Measurements from ENCODE around the gene EHHADH. TPM values are rescaled to one million over a fixed set of nuclear protein-coding genes. Genes with fewer than 3 reads are reported as not detected.
A peak's percentile ranks its signal among the peaks of the same experiment; 100 is the strongest.

The EHHADH gene
- total RNA-seq, 1 donor from 2014 or later, result 5.9 TPM

DNA sequence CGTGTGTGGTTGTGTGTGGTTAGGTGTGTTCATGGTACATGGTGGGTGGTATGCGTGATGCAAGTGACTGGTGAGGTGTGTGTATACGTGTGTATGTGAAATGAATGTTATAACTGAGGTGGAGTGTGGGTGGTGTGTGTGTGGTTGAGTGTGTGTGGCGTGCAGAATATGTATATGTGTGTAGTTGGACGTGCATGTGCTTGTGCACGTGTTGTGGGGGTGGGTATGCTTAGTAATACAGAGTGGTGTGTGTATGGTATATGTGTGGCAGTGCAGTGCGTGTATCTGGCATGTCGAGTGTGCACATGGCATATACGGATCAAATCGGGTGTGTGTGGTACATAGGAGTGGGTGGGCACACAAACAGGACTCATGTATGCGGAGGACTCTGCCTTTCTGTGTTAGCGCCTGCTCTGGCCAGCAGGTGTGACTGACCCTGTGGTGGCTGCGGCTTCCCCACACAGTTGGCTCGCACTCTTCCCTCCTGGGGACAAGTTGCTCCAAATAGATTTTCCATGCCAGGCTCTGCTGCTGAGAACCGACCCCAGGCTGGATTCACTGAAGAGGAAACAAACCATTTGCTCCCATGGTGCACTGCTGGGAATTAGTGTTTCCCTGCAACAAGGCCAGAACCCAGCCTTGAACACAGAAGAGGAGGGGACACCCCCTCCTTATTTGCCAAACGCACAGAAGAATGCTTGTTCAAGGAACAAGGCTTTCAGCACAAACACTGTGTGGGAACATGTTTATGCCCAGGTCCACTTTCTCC is 99.8 kb downstream of the EHHADH start:
- no peak for DNase-seq (ENCODE audit: low read depth)
- Histone ChIP-seq H3K27me3 (ENCODE audit: control insufficient read depth, insufficient read depth, low read length) (peaks cover 31% of the 10 kb centered on the region), H3K36me3 (ENCODE audit: control insufficient read depth, insufficient read depth, low read length) (no peaks in the 10 kb centered on the region), H3K4me3 (ENCODE audit: low read depth, low read length) (no peak overlapping the region)
- TF ChIP-seq, protein P1, sequence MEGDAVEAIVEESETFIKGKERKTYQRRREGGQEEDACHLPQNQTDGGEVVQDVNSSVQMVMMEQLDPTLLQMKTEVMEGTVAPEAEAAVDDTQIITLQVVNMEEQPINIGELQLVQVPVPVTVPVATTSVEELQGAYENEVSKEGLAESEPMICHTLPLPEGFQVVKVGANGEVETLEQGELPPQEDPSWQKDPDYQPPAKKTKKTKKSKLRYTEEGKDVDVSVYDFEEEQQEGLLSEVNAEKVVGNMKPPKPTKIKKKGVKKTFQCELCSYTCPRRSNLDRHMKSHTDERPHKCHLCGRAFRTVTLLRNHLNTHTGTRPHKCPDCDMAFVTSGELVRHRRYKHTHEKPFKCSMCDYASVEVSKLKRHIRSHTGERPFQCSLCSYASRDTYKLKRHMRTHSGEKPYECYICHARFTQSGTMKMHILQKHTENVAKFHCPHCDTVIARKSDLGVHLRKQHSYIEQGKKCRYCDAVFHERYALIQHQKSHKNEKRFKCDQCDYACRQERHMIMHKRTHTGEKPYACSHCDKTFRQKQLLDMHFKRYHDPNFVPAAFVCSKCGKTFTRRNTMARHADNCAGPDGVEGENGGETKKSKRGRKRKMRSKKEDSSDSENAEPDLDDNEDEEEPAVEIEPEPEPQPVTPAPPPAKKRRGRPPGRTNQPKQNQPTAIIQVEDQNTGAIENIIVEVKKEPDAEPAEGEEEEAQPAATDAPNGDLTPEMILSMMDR (IDR thresholded peaks at IDR 0.05; ENCODE audit: insufficient read depth, low read length, poor library complexity, severe bottlenecking), result no peak

GRCh38 chr3:185153171-185153771 is 100.6 kb downstream of the EHHADH start:
- Histone ChIP-seq H3K4me3 (ENCODE audit: low read depth, low read length) (peak overlapping the region; percentile 42), H3K36me3 (ENCODE audit: control insufficient read depth, insufficient read depth, low read length) (no peaks in the 10 kb centered on the region), H3K27me3 (ENCODE audit: control insufficient read depth, insufficient read depth, low read length) (peaks cover 28% of the 10 kb centered on the region)
- TF ChIP-seq, protein P1 (IDR thresholded peaks at IDR 0.05; ENCODE audit: insufficient read depth, low read length, poor library complexity, severe bottlenecking), result no peak
- DNase-seq (ENCODE audit: low read depth), result no peak

GRCh38 chr3:185152410-185153170 is 101.3 kb downstream of the EHHADH start, which contains the start of gene C3orf70:
Gene C3orf70, minus strand, starts transcription at chr3:185153060. Its CDS starts 237 bp downstream, at chr3:185152823.
- no peak for DNase-seq (ENCODE audit: low read depth)
- Histone ChIP-seq H3K36me3 (ENCODE audit: control insufficient read depth, insufficient read depth, low read length) (no peaks in the 10 kb centered on the region), H3K27me3 (ENCODE audit: control insufficient read depth, insufficient read depth, low read length) (peaks cover 27% of the 10 kb centered on the region), H3K4me3 (ENCODE audit: low read depth, low read length) (peak within 1 kb of the TSS; percentile 47)
- TF ChIP-seq, protein P1 (IDR thresholded peaks at IDR 0.05; ENCODE audit: insufficient read depth, low read length, poor library complexity, severe bottlenecking), result no peak

- H3K27me3 ChIP-seq (ENCODE audit: control insufficient read depth, insufficient read depth, low read length), result peaks cover 25% of the 10 kb centered on the region
These were observed 101.9 kb downstream of the EHHADH start for GRCh38 chr3:185151964-185152409.

DNA sequence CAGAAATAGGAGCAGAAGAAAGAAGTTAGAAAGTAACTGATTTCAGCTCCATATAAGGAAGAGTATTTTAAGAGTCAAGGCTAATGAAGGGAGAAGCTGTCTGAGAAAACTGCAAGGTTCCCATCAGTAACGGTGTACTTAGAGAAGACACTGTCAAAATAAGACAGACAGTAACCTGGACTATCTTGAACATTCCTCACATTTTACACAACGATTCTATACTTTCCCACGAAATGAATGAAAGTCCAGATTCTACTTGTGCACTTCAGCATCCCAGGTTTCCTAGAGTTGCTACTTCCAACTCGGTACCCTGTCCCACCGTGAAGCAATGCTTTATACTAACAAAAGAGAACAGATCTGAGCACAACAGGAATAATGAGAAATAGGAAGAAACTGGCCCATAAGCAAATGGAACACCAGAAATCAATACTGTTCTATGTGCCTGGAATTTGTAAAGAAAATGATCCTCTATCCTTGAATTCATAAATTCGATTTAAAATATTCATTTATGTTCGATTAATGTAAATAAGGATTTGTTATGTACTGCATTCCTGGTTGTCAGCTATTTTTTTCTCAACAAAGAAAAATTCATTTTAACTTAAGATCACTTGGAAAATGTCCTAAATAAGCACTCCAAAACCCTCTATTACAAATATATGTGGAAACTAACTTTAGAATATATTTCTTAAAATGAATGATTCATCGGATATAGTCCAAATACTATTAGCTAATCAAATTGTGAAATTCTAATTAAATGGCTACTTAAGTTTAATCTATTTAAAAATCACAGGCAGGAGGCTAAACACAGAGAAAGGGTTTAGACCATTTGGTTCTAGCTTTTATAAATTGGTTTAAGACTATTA is 102.5 kb downstream of the EHHADH start:
- H3K27me3 ChIP-seq (ENCODE audit: control insufficient read depth, insufficient read depth, low read length), result peaks cover 25% of the 10 kb centered on the region

More at GRCh38 chr3:185151964-185152409, 101.9 kb downstream of the EHHADH start:
- no peak for DNase-seq (ENCODE audit: low read depth)
- Histone ChIP-seq H3K4me3 (ENCODE audit: low read depth, low read length) (peak overlapping the region; percentile 47), H3K36me3 (ENCODE audit: control insufficient read depth, insufficient read depth, low read length) (no peaks in the 10 kb centered on the region)
- TF ChIP-seq, protein P1 (IDR thresholded peaks at IDR 0.05; ENCODE audit: insufficient read depth, low read length, poor library complexity, severe bottlenecking), result no peak

More for the DNA sequence above, 102.5 kb downstream of the EHHADH start:
- DNase-seq (ENCODE audit: low read depth), result no peak
- TF ChIP-seq, protein P1 (IDR thresholded peaks at IDR 0.05; ENCODE audit: insufficient read depth, low read length, poor library complexity, severe bottlenecking), result no peak
- H3K36me3 ChIP-seq (ENCODE audit: control insufficient read depth, insufficient read depth, low read length), result no peaks in the 10 kb centered on the region
- H3K4me3 ChIP-seq (ENCODE audit: low read depth, low read length), result no peak overlapping the region

Data from kidney epithelial cell (primary cell).